K562 (cell line): ENCODE measurements around the gene IL3RA. TPM values are rescaled to one million over a fixed set of nuclear protein-coding genes. Genes with fewer than 3 reads are reported as not detected.

Source experiments
- ATAC-seq: fragments of 200-7000 bp; cut with Tn5 transposase; 3 replicates; pipeline ENCODE4 v1.9.1; 2020; ENCODE audit warnings: moderate library complexity
- BruUV-seq: library from RNA; stranded (reverse); fragments of 400-500 nt; replicated peaks from 2 replicates; lab custom pipeline; 2021; lab: Mats Ljungman, UMichigan
- CTCF ChIA-PET: fragments of 300-600 bp; formaldehyde crosslinking; extraction: SDS; loops from one replicate; lab custom pipeline; 2021; ENCODE audit warnings: low intra/inter-chr PET ratio; lab: Yijun Ruan, JAX
- POLR2A ChIA-PET: fragments of 300-600, 350-650 bp; sonication (Branson Sonifier 250); formaldehyde crosslinking; extraction: SDS; loops from one replicate; lab custom pipeline; 2021; ENCODE audit warnings: antibody characterized with exemption, inconsistent platforms; lab: Yijun Ruan, JAX
- DNase-seq, 4 experiments: peaks; one replicate each; pipeline versions ENCODE4 v3.0.0 to v3.0.0-alpha.2; 2011 to 2018; ENCODE audit warnings: low spot score in 3 of 4, mixed read lengths in 3 of 4; ENCODE audit errors: extremely low read depth in 1 of 4
- FAIRE-seq: peaks from 2 replicates; lab custom pipeline; 2011; peaks lifted over from hg19 to GRCh38; lab: Jason Lieb, UNC
- H2AFZ ChIP-seq: 2 replicates; pipeline ENCODE4 v1.6.0; 2011; ENCODE audit warnings: low read depth, low read length, control low read depth, inconsistent platforms
- H3K27ac ChIP-seq: fragments of 200-600 bp; 3 replicates; pipeline ENCODE4 v1.8.0; 2011; ENCODE audit warnings: low read depth, mild to moderate bottlenecking, control low read depth, inconsistent platforms, low read length, moderate library complexity, mixed read lengths; ENCODE audit errors: extremely low read depth
- H3K27me3 ChIP-seq, 2 experiments: fragments of 300-600 bp in 1 of 2; 2 replicates in 1 of 2; 3 replicates in 1 of 2; pipeline versions ENCODE4 v1.6.0 to v1.8.0; 2011; ENCODE audit warnings: inconsistent platforms in 2 of 2, low read length in 2 of 2, mild to moderate bottlenecking in 1 of 2, mixed read lengths in 1 of 2, moderate library complexity in 1 of 2; ENCODE audit not compliant: control insufficient read depth in 2 of 2, insufficient read depth in 2 of 2
- H3K36me3 ChIP-seq: fragments of 300-600 bp; 3 replicates; pipeline ENCODE4 v1.8.0; 2011; ENCODE audit warnings: mild to moderate bottlenecking, low read length, inconsistent platforms; ENCODE audit not compliant: control insufficient read depth, insufficient read depth
- H3K4me1 ChIP-seq, 2 experiments: fragments of 200-600 bp in 1 of 2; replicated peaks in 1 of 2; 2 replicates in 1 of 2; 3 replicates in 1 of 2; pipeline versions ENCODE4 v1.5.1 to v1.8.0; 2011; ENCODE audit warnings: inconsistent platforms in 2 of 2, low read length in 2 of 2, mild to moderate bottlenecking in 1 of 2, mixed read lengths in 1 of 2, moderate library complexity in 1 of 2; ENCODE audit not compliant: control insufficient read depth in 2 of 2, insufficient read depth in 2 of 2
- H3K4me2 ChIP-seq: 2 replicates; pipeline ENCODE4 v1.6.1; 2011; ENCODE audit warnings: low read length, control low read depth, inconsistent platforms, mixed read lengths; ENCODE audit not compliant: insufficient read depth
- H3K4me3 ChIP-seq: fragments of 200-600 bp; sonication (generic), shearing (Covaris generic); 2 replicates; pipeline ENCODE4 v1.5.1; 2016; ENCODE audit warnings: control low read depth, inconsistent platforms
- H3K79me2 ChIP-seq: fragments of 200-600 bp; 3 replicates; pipeline ENCODE4 v1.8.0; 2011; ENCODE audit warnings: low read length, inconsistent platforms; ENCODE audit not compliant: control insufficient read depth, insufficient read depth
- H3K9ac ChIP-seq, 2 experiments: 2 replicates each; pipeline versions ENCODE4 v1.6.0 to v1.6.1; 2011; ENCODE audit warnings: low read depth in 2 of 2, low read length in 2 of 2, control low read depth in 1 of 2, inconsistent platforms in 1 of 2, mild to moderate bottlenecking in 1 of 2, mixed read lengths in 1 of 2; ENCODE audit not compliant: insufficient read depth in 1 of 2
- H3K9me1 ChIP-seq: one replicate; pipeline ENCODE4 v1.6.0; 2011; ENCODE audit warnings: inconsistent platforms, mild to moderate bottlenecking, low read length, moderate library complexity; ENCODE audit not compliant: control insufficient read depth, insufficient read depth
- H3K9me3 ChIP-seq: replicated peaks from 2 replicates; pipeline ENCODE4 v1.5.1; 2011; ENCODE audit warnings: low read depth, low read length, inconsistent platforms; ENCODE audit not compliant: control insufficient read depth, insufficient read depth
- H4K20me1 ChIP-seq: replicated peaks from 2 replicates; pipeline ENCODE4 v1.6.1; 2011; ENCODE audit warnings: low read length, inconsistent platforms, mixed read lengths; ENCODE audit not compliant: control insufficient read depth, insufficient read depth
- CBFA2T3 ChIP-seq: fragments of 450-650 bp; IDR thresholded peaks from 2 replicates; pipeline ENCODE4 v1.6.1; 2017
- HIVEP1 ChIP-seq: fragments of 250-450 bp; sonication (Bioruptor Pico); IDR thresholded peaks from 2 replicates; pipeline ENCODE4 v1.4.0; 2020; ENCODE audit warnings: mild to moderate bottlenecking
- HMGN3 ChIP-seq: IDR thresholded peaks from 2 replicates; pipeline ENCODE4 v1.6.1; 2011; ENCODE audit warnings: borderline replicate concordance, low read depth, mild to moderate bottlenecking, mixed read lengths, low read length; ENCODE audit not compliant: insufficient read length; ENCODE audit errors: extremely low read depth
- HNRNPL ChIP-seq: fragments of 200-400 bp; formaldehyde crosslinking; IDR thresholded peaks from 2 replicates; pipeline ENCODE4 v1.6.1; 2017; ENCODE audit warnings: low read depth, mild to moderate bottlenecking, low read length
- OTX1 ChIP-seq: fragments of 450-650 bp; formaldehyde crosslinking; IDR thresholded peaks from 2 replicates; pipeline ENCODE4 v1.4.0; 2022; ENCODE audit warnings: mild to moderate bottlenecking
- PURB ChIP-seq: sonication (generic); formaldehyde crosslinking; IDR thresholded peaks from 2 replicates; pipeline ENCODE4 v1.9.0; 2021; ENCODE audit warnings: low read depth, mild to moderate bottlenecking, missing genetic modification reagents
- ZFX ChIP-seq: sonication (generic); formaldehyde crosslinking; IDR thresholded peaks from 2 replicates; pipeline ENCODE4 v1.8.0; 2022; ENCODE audit warnings: mild to moderate bottlenecking, missing genetic modification reagents, moderate library complexity
- ZKSCAN8 ChIP-seq: fragments of 200-800 bp; sonication (Bioruptor generic); IDR thresholded peaks from 2 replicates; pipeline ENCODE4 v1.6.1; 2016; ENCODE audit warnings: missing genetic modification characterization, missing compliant biosample characterization
- ZNF589 ChIP-seq: fragments of 200-800 bp; sonication (Bioruptor generic); IDR thresholded peaks from 2 replicates; pipeline ENCODE4 v1.6.1; 2016; ENCODE audit warnings: low read depth, missing genetic modification characterization, missing compliant biosample characterization
- WGBS: fragments of 100-300 bp; shearing (Covaris generic); methylation state at CpG from one replicate; pipeline ENCODE4 v1.1.6; 2016; ENCODE audit warnings: low coverage, mixed read lengths; ENCODE audit not compliant: insufficient coverage; ENCODE audit errors: missing lambda C conversion rate; 5-methylcytosine and 5-hydroxymethylcytosine counted together
- in situ Hi-C: fragments of 300-500 bp; cut with MboI; formaldehyde crosslinking; loops from 4 replicates; pipeline ENCODE4 v1.15.0; 2018; ENCODE audit warnings: inconsistent platforms, mixed read lengths
- intact Hi-C: fragments of 100-400 bp; cut with micrococcal nuclease; formaldehyde crosslinking; loops from 2 replicates; pipeline ENCODE4 v1.14.2; 2022
- polyA plus RNA-seq, 8 experiments: library from polyadenylated mRNA; depleted of rRNA in 4 of 8; stranded (reverse) in 5 of 8; unstranded in 3 of 8; fragments of >200 nt; fragmentation: Nextera tagmentation in 2 of 8; fragmentation: Illumina TruSeq in 1 of 8; extraction: Ambion mirVana in 2 of 8; extraction: Trizol in 1 of 8; gene quantifications; 2 replicates each; pipeline versions ENCODE4 v1.2.1 to v1.2.3, GENCODE V29; 2011 to 2014; ENCODE audit warnings: inconsistent platforms in 1 of 8, missing spikeins in 1 of 8
- total RNA-seq, 7 experiments: library from RNA; depleted of rRNA in 6 of 7; stranded (reverse); fragments of >200 nt in 6 of 7; fragmentation: Illumina TruSeq in 2 of 7; extraction: Trizol in 2 of 7; gene quantifications; 2 replicates each; pipeline versions ENCODE4 v1.2.1 to v1.2.3, GENCODE V29; 2011 to 2021; ENCODE audit warnings: low replicate concordance in 1 of 7
- TF ChIP-seq, protein P1 (sequence below): fragments of 250-450 bp; sonication (Bioruptor Pico); IDR thresholded peaks from 2 replicates; pipeline ENCODE4 v1.8.0; 2022; ENCODE audit warnings: inconsistent platforms
- TF ChIP-seq, protein P2 (sequence below): fragments of 450-650 bp; IDR thresholded peaks from 2 replicates; pipeline ENCODE4 v1.6.1; 2014; ENCODE audit warnings: low read depth, mild to moderate bottlenecking, moderate library complexity, borderline replicate concordance
- TF ChIP-seq, protein P3 (sequence below): fragments of 450-650 bp; formaldehyde crosslinking; IDR thresholded peaks from 2 replicates; pipeline ENCODE4 v1.4.0; 2020; ENCODE audit warnings: mild to moderate bottlenecking, mixed read lengths
- TF ChIP-seq, protein P4 (sequence below): fragments of 250-450 bp; sonication (Bioruptor Pico); IDR thresholded peaks from 2 replicates; pipeline ENCODE4 v1.8.0; 2021; ENCODE audit warnings: borderline replicate concordance, mild to moderate bottlenecking, moderate library complexity; ENCODE audit not compliant: poor library complexity, severe bottlenecking

IL3RA gene
- total and polyA plus RNA-seq, 9 of the 15 experiments (the other 6 are each of a cell fraction or from before 2014, with no cell fraction given): not detected

DNA sequence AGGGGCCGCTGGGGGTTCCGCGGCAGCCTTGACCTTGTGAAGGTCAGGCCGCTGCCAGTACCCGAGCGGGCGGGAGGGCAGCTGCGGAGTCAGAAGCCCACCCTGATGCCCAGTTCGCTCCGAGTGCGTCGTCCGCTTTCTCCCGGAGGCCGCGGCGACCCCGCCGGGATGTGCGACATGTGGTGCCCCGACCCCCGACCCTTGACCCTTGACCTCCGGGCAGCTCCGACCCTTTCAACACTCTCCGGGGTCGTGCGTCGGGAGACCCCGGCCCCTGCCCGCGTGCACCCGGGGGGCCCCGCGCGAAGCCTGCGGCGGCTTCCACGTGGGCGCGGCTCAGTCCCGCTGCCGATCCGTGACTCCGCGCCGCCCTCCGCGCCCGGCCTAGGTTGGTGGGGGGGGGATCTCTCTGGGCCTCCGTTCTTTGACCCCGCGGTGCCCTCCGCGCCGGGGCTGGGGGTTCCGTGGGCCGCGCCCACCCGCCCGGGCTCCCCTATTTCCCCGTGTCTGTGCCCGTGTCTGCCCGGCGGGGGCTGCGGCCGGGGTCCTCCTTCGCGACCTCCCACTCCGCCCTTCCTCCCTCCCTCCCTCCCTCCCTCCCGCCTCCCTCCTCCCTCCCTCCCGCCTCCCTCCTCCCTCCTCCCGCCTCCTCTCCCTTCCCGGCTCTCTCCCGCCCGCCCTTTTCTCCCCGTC is 55.9 kb downstream of the IL3RA start:
- intact Hi-C loops: no loop called here
- BruUV-seq: no TSS peak
- Histone ChIP-seq H3K36me3 (peaks cover 39% of the 10 kb centered on the region; the same call in 2 of the 3 replicates), H4K20me1 (peaks cover 36% of the 10 kb centered on the region), H3K9me3 (no peaks in the 10 kb centered on the region), H3K27me3 (no peaks in the 10 kb centered on the region), H3K9me1 (peaks cover 8% of the 10 kb centered on the region), H3K4me3 (peak overlapping the region; percentile 86), H3K27ac (peak overlapping the region; percentile 99), H2AFZ (peak overlapping the region; percentile 78), H3K9ac (peak overlapping the region; percentile 96 to 98), H3K4me1 (peaks cover 0 to 47% of the 10 kb centered on the region in 2 experiments; a peak in 4 of 5 replicates), H3K79me2 (peaks cover 58% of the 10 kb centered on the region), H3K4me2 (peak overlapping the region; percentile 73)
- CTCF ChIA-PET: no interaction called here
- FAIRE-seq (no peak), DNase-seq (peak; percentile 46 to 75 (median 49)), ATAC-seq (peak; percentile 55)
- in situ Hi-C loops: no loop called here
- POLR2A ChIA-PET: no interaction called here
- WGBS: no CpG with 5 or more reads among the region's 76 CpGs
- TF ChIP-seq HNRNPL: peak; percentile 86; the same call in 1 of the 2 replicates
- peak; percentile 89 for TF ChIP-seq ZNF589
- TF ChIP-seq ZFX: peak; percentile 80
- peak; percentile 62; the same call in 1 of the 2 replicates for TF ChIP-seq HIVEP1 (CRISPR knock-in tag)
- TF ChIP-seq PURB (CRISPR knock-in tag): no peak
- peak; percentile 66 for TF ChIP-seq HMGN3
- TF ChIP-seq, protein P1, sequence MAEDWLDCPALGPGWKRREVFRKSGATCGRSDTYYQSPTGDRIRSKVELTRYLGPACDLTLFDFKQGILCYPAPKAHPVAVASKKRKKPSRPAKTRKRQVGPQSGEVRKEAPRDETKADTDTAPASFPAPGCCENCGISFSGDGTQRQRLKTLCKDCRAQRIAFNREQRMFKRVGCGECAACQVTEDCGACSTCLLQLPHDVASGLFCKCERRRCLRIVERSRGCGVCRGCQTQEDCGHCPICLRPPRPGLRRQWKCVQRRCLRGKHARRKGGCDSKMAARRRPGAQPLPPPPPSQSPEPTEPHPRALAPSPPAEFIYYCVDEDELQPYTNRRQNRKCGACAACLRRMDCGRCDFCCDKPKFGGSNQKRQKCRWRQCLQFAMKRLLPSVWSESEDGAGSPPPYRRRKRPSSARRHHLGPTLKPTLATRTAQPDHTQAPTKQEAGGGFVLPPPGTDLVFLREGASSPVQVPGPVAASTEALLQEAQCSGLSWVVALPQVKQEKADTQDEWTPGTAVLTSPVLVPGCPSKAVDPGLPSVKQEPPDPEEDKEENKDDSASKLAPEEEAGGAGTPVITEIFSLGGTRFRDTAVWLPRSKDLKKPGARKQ: no peak
- TF ChIP-seq CBFA2T3: no peak
- TF ChIP-seq, protein P2, sequence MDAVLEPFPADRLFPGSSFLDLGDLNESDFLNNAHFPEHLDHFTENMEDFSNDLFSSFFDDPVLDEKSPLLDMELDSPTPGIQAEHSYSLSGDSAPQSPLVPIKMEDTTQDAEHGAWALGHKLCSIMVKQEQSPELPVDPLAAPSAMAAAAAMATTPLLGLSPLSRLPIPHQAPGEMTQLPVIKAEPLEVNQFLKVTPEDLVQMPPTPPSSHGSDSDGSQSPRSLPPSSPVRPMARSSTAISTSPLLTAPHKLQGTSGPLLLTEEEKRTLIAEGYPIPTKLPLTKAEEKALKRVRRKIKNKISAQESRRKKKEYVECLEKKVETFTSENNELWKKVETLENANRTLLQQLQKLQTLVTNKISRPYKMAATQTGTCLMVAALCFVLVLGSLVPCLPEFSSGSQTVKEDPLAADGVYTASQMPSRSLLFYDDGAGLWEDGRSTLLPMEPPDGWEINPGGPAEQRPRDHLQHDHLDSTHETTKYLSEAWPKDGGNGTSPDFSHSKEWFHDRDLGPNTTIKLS: peak; percentile 75
- TF ChIP-seq, protein P3, sequence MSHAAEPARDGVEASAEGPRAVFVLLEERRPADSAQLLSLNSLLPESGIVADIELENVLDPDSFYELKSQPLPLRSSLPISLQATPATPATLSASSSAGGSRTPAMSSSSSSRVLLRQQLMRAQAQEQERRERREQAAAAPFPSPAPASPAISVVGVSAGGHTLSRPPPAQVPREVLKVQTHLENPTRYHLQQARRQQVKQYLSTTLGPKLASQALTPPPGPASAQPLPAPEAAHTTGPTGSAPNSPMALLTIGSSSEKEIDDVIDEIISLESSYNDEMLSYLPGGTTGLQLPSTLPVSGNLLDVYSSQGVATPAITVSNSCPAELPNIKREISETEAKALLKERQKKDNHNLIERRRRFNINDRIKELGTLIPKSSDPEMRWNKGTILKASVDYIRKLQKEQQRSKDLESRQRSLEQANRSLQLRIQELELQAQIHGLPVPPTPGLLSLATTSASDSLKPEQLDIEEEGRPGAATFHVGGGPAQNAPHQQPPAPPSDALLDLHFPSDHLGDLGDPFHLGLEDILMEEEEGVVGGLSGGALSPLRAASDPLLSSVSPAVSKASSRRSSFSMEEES: no peak
- 0 out of 2 replicates have a peak, but pooled peaks have one; percentile 18 for TF ChIP-seq ZKSCAN8 (CRISPR knock-in tag)
- TF ChIP-seq, protein P4, sequence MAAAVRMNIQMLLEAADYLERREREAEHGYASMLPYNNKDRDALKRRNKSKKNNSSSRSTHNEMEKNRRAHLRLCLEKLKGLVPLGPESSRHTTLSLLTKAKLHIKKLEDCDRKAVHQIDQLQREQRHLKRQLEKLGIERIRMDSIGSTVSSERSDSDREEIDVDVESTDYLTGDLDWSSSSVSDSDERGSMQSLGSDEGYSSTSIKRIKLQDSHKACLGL (CRISPR knock-in tag): peak; percentile 39
- TF ChIP-seq OTX1 (CRISPR knock-in tag): peak; percentile 74; the same call in 1 of the 2 replicates
